ENCODE results near the gene C2.
A peak's percentile ranks its signal among the peaks of the same experiment; 100 is the strongest.

C2 gene

GRCh38 chr6:31952890-31953289, 25.4 kb downstream of the C2 start:
- Mint-ChIP-seq H3K27ac (no peak overlapping the region), H3K9me3 (ENCODE audit: low read depth) (no peaks in the 10 kb centered on the region), H3K36me3 (peaks cover 2% of the 10 kb centered on the region), H3K4me1 (ENCODE audit: low read depth) (peaks cover 10% of the 10 kb centered on the region), H3K4me3 (no peak overlapping the region), H3K27me3 (no peaks in the 10 kb centered on the region)

GRCh38 chr6:31954511-31954910, 27.0 kb downstream of the C2 start:
- Mint-ChIP-seq H3K27ac (no peak overlapping the region), H3K4me1 (ENCODE audit: low read depth) (peaks cover 19% of the 10 kb centered on the region), H3K36me3 (peaks cover 2% of the 10 kb centered on the region)

GRCh38 chr6:31956796-31957195, 29.3 kb downstream of the C2 start:
- Mint-ChIP-seq H3K4me1 (ENCODE audit: low read depth) (peaks cover 34% of the 10 kb centered on the region), H3K27ac (no peak overlapping the region), H3K27me3 (no peaks in the 10 kb centered on the region), H3K36me3 (peaks cover 6% of the 10 kb centered on the region), H3K9me3 (ENCODE audit: low read depth) (no peaks in the 10 kb centered on the region), H3K4me3 (peak overlapping the region; percentile 97)

More at GRCh38 chr6:31954511-31954910, 27.0 kb downstream of the C2 start:
- Mint-ChIP-seq H3K9me3 (ENCODE audit: low read depth) (no peaks in the 10 kb centered on the region), H3K27me3 (no peaks in the 10 kb centered on the region), H3K4me3 (no peak overlapping the region)

GRCh38 chr6:31958412-31958740, 30.9 kb downstream of the C2 start:
- peaks cover 11% of the 10 kb centered on the region for H3K36me3 Mint-ChIP-seq

GRCh38 chr6:31958741-31959739, 31.5 kb downstream of the C2 start, which contains the start of the genes NELFE and SKIC2:
NELFE (minus strand) TSS chr6:31958971; CDS start chr6:31958446, 525 bp downstream.
SKIC2 (plus strand) TSS chr6:31959175; CDS start chr6:31959193, 18 bp downstream.
- H3K27ac Mint-ChIP-seq, result peak within 1 kb of the TSS; percentile 93
- H3K4me3 Mint-ChIP-seq, result peak within 1 kb of the TSS; percentile 97
- peaks cover 11% of the 10 kb centered on the region for H3K36me3 Mint-ChIP-seq
- H3K27me3 Mint-ChIP-seq, result no peaks in the 10 kb centered on the region
- peaks cover 37% of the 10 kb centered on the region for H3K4me1 Mint-ChIP-seq (ENCODE audit: low read depth)
- H3K9me3 Mint-ChIP-seq (ENCODE audit: low read depth), result no peaks in the 10 kb centered on the region

More at GRCh38 chr6:31958412-31958740, 30.9 kb downstream of the C2 start:
- peak overlapping the region; percentile 93 for H3K27ac Mint-ChIP-seq
- peaks cover 37% of the 10 kb centered on the region for H3K4me1 Mint-ChIP-seq (ENCODE audit: low read depth)
- no peaks in the 10 kb centered on the region for H3K27me3 Mint-ChIP-seq
- no peaks in the 10 kb centered on the region for H3K9me3 Mint-ChIP-seq (ENCODE audit: low read depth)
- peak overlapping the region; percentile 97 for H3K4me3 Mint-ChIP-seq

- H3K27ac Mint-ChIP-seq, result no peak overlapping the region
Observed at GRCh38 chr6:31961616-31962015, 34.1 kb downstream of the C2 start.

GRCh38 chr6:31963921-31964320, 36.4 kb downstream of the C2 start:
- Mint-ChIP-seq H3K9me3 (ENCODE audit: low read depth) (no peaks in the 10 kb centered on the region), H3K27ac (no peak overlapping the region), H3K27me3 (no peaks in the 10 kb centered on the region), H3K36me3 (peaks cover 11% of the 10 kb centered on the region), H3K4me3 (no peak overlapping the region), H3K4me1 (ENCODE audit: low read depth) (peaks cover 20% of the 10 kb centered on the region)

More at GRCh38 chr6:31961616-31962015, 34.1 kb downstream of the C2 start:
- H3K4me1 Mint-ChIP-seq (ENCODE audit: low read depth), result peaks cover 37% of the 10 kb centered on the region
- no peaks in the 10 kb centered on the region for H3K9me3 Mint-ChIP-seq (ENCODE audit: low read depth)
- H3K4me3 Mint-ChIP-seq, result peak overlapping the region; percentile 48
- no peaks in the 10 kb centered on the region for H3K27me3 Mint-ChIP-seq
- H3K36me3 Mint-ChIP-seq, result peaks cover 11% of the 10 kb centered on the region

- no peak overlapping the region for H3K4me3 Mint-ChIP-seq
- no peaks in the 10 kb centered on the region for H3K27me3 Mint-ChIP-seq
- no peaks in the 10 kb centered on the region for H3K9me3 Mint-ChIP-seq (ENCODE audit: low read depth)
- peaks cover 21% of the 10 kb centered on the region for H3K4me1 Mint-ChIP-seq (ENCODE audit: low read depth)
- no peak overlapping the region for H3K27ac Mint-ChIP-seq
- peaks cover 14% of the 10 kb centered on the region for H3K36me3 Mint-ChIP-seq
Observed at GRCh38 chr6:31965700-31966099, 38.2 kb downstream of the C2 start.

- peak overlapping the region; percentile 41 for H3K27ac Mint-ChIP-seq
- H3K36me3 Mint-ChIP-seq, result peaks cover 13% of the 10 kb centered on the region
- H3K4me1 Mint-ChIP-seq (ENCODE audit: low read depth), result peaks cover 24% of the 10 kb centered on the region
- no peak overlapping the region for H3K4me3 Mint-ChIP-seq
- no peaks in the 10 kb centered on the region for H3K27me3 Mint-ChIP-seq
- no peaks in the 10 kb centered on the region for H3K9me3 Mint-ChIP-seq (ENCODE audit: low read depth)
Observed at GRCh38 chr6:31966506-31966905, 39.0 kb downstream of the C2 start.

GRCh38 chr6:31966997-31967925, 39.7 kb downstream of the C2 start:
- Mint-ChIP-seq H3K36me3 (peaks cover 9% of the 10 kb centered on the region), H3K4me1 (ENCODE audit: low read depth) (peaks cover 21% of the 10 kb centered on the region), H3K9me3 (ENCODE audit: low read depth) (no peaks in the 10 kb centered on the region), H3K4me3 (no peak overlapping the region), H3K27me3 (no peaks in the 10 kb centered on the region), H3K27ac (peak overlapping the region; percentile 58)

- H3K9me3 Mint-ChIP-seq (ENCODE audit: low read depth), result no peaks in the 10 kb centered on the region
- H3K27me3 Mint-ChIP-seq, result no peaks in the 10 kb centered on the region
- peak overlapping the region; percentile 58 for H3K27ac Mint-ChIP-seq
- H3K36me3 Mint-ChIP-seq, result peaks cover 7% of the 10 kb centered on the region
- H3K4me1 Mint-ChIP-seq (ENCODE audit: low read depth), result peaks cover 24% of the 10 kb centered on the region
- H3K4me3 Mint-ChIP-seq, result no peak overlapping the region
Observed at GRCh38 chr6:31967926-31968320, 40.4 kb downstream of the C2 start.

GRCh38 chr6:31968326-31968725, 40.8 kb downstream of the C2 start:
- Mint-ChIP-seq H3K36me3 (peaks cover 6% of the 10 kb centered on the region), H3K27me3 (no peaks in the 10 kb centered on the region), H3K9me3 (ENCODE audit: low read depth) (no peaks in the 10 kb centered on the region), H3K4me1 (ENCODE audit: low read depth) (peaks cover 28% of the 10 kb centered on the region), H3K27ac (no peak overlapping the region), H3K4me3 (no peak overlapping the region)

- Mint-ChIP-seq H3K27ac (peak overlapping the region; percentile 46), H3K4me1 (ENCODE audit: low read depth) (peaks cover 35% of the 10 kb centered on the region), H3K4me3 (no peak overlapping the region), H3K36me3 (peaks cover 7% of the 10 kb centered on the region), H3K27me3 (no peaks in the 10 kb centered on the region), H3K9me3 (ENCODE audit: low read depth) (no peaks in the 10 kb centered on the region)
Observed at GRCh38 chr6:31968791-31969711, 41.5 kb downstream of the C2 start.
